HepG2 (cell line): ENCODE measurements around the gene BABAM2.

Source experiments
- CENPBD1 ChIP-seq: sonication (generic); formaldehyde crosslinking; IDR thresholded peaks from 2 replicates; pipeline ENCODE4 v1.8.0; 2022; ENCODE audit warnings: missing genetic modification reagents, low read depth, mild to moderate bottlenecking, borderline replicate concordance
- E2F1 ChIP-seq: sonication (generic); formaldehyde crosslinking; IDR thresholded peaks from 2 replicates; pipeline ENCODE4 v1.5.0; 2020; ENCODE audit warnings: missing genetic modification reagents
- E2F5 ChIP-seq: sonication (generic); formaldehyde crosslinking; conservative IDR thresholded peaks from 2 replicates; pipeline ENCODE4 v1.4.0; 2020; ENCODE audit warnings: missing genetic modification reagents
- EP300 ChIP-seq, 3 experiments: sonication (generic) in 1 of 3; formaldehyde crosslinking in 1 of 3; IDR thresholded peaks; 2 replicates each; pipeline versions ENCODE4 v1.5.1 to v1.6.1; 2011 to 2020; ENCODE audit warnings: low read depth in 2 of 3, low read length in 2 of 3, borderline replicate concordance in 1 of 3, improper control_type of control experiment in 1 of 3, mild to moderate bottlenecking in 1 of 3, missing genetic modification reagents in 1 of 3, moderate library complexity in 1 of 3
- FOXK2 ChIP-seq: fragments of 450-650 bp; IDR thresholded peaks from 2 replicates; pipeline ENCODE4 v1.6.1; 2016
- HDAC6 ChIP-seq: fragments of 200-600 bp; sonication (generic); IDR thresholded peaks from 2 replicates; pipeline ENCODE4 v1.7.0; 2017; ENCODE audit warnings: mild to moderate bottlenecking, antibody characterized with exemption, low read length, low read depth
- HOXA3 ChIP-seq: sonication (generic); formaldehyde crosslinking; IDR thresholded peaks from 2 replicates; pipeline ENCODE4 v1.5.0; 2020; ENCODE audit warnings: missing genetic modification reagents
- JUND ChIP-seq: sonication (generic); formaldehyde crosslinking; IDR thresholded peaks from 2 replicates; pipeline ENCODE4 v1.8.0; 2022; ENCODE audit warnings: mild to moderate bottlenecking, missing genetic modification reagents
- KDM5B ChIP-seq: sonication (generic); formaldehyde crosslinking; IDR thresholded peaks from 2 replicates; pipeline ENCODE4 v1.4.0; 2020; ENCODE audit warnings: missing genetic modification reagents, mild to moderate bottlenecking, borderline replicate concordance
- MAX ChIP-seq: IDR thresholded peaks from 2 replicates; pipeline ENCODE4 v1.6.1; 2012; ENCODE audit warnings: inconsistent platforms
- NKX3-1 ChIP-seq: sonication (generic); formaldehyde crosslinking; IDR thresholded peaks from 2 replicates; pipeline ENCODE4 v1.5.0; 2020; ENCODE audit warnings: missing genetic modification reagents
- POLR2A ChIP-seq, 2 experiments: IDR thresholded peaks; 2 replicates each; pipeline ENCODE4 v1.6.1; 2011; ENCODE audit warnings: low read depth in 2 of 2, low read length in 2 of 2, mild to moderate bottlenecking in 1 of 2, moderate library complexity in 1 of 2; ENCODE audit not compliant: insufficient read depth in 1 of 2
- USF2 ChIP-seq, 2 experiments: sonication (generic) in 1 of 2; formaldehyde crosslinking in 1 of 2; IDR thresholded peaks; 2 replicates each; pipeline versions ENCODE4 v1.5.1 to v1.6.1; 2011 to 2020; ENCODE audit warnings: borderline replicate concordance in 1 of 2, low read depth in 1 of 2, low read length in 1 of 2, mild to moderate bottlenecking in 1 of 2, missing genetic modification reagents in 1 of 2, moderate library complexity in 1 of 2
- ZNF292 ChIP-seq: sonication (generic); formaldehyde crosslinking; IDR thresholded peaks from 2 replicates; pipeline ENCODE4 v1.8.1; 2022; ENCODE audit warnings: mild to moderate bottlenecking, low read depth, missing genetic modification reagents, borderline replicate concordance

GRCh38 chr2:28135799-28136198, 245.3 kb downstream of the BABAM2 start:
- TF ChIP-seq NKX3-1 (CRISPR knock-in tag) (no peak), KDM5B (CRISPR knock-in tag) (no peak), CENPBD1 (CRISPR knock-in tag) (no peak), E2F1 (no peak), MAX (no peak), HDAC6 (no peak), POLR2A (IDR thresholded peaks at IDR 0.05; ENCODE audit: insufficient read depth in 1 of 2, low read depth in 2 of 2, low read length in 2 of 2) (no peak), HOXA3 (CRISPR knock-in tag) (no peak), ZNF292 (no peak), EP300 (IDR thresholded peaks at IDR 0.05; ENCODE audit: low read depth in 2 of 2, low read length in 2 of 2) (no peak), EP300 (CRISPR knock-in tag; IDR thresholded peaks at IDR 0.05; ENCODE audit: borderline replicate concordance) (no peak), E2F5 (CRISPR knock-in tag) (no peak), USF2 (IDR thresholded peaks at IDR 0.05; ENCODE audit: low read depth, low read length) (no peak), USF2 (CRISPR knock-in tag; IDR thresholded peaks at IDR 0.05; ENCODE audit: borderline replicate concordance) (no peak), JUND (no peak), FOXK2 (no peak)
